WTC11 (cell line): ENCODE measurements around the gene SUPV3L1. TPM values are rescaled to one million over a fixed set of nuclear protein-coding genes. Genes with fewer than 3 reads are reported as not detected.

Experiments used
- ATAC-seq: fragments of 200-7000 bp; cut with Tn5 transposase; 2 replicates; pipeline ENCODE4 v1.10.0; 2021; ENCODE audit warnings: mild to moderate bottlenecking, moderate library complexity
- CTCF ChIA-PET: fragments of 300-600 bp; sonication (Branson Sonifier 250); formaldehyde crosslinking; loops from one replicate; lab custom pipeline; 2021; ENCODE audit warnings: antibody characterized with exemption; lab: Charles Lee
- POLR2A ChIA-PET: fragments of 350-600 bp; sonication (Branson Sonifier 250); formaldehyde crosslinking; loops from one replicate; lab custom pipeline; 2021; ENCODE audit warnings: antibody characterized with exemption; lab: Charles Lee
- DNase-seq: peaks from one replicate; pipeline ENCODE4 v3.0.0; 2021; ENCODE audit warnings: low spot score
- H3K27ac Mint-ChIP-seq: 2 replicates; pipeline ENCODE4 v1.8.0; 2021; ENCODE audit warnings: mixed read lengths
- H3K27me3 Mint-ChIP-seq: 2 replicates; pipeline ENCODE4 v1.8.0; 2021; ENCODE audit warnings: low read depth, mild to moderate bottlenecking, moderate library complexity, mixed read lengths
- H3K36me3 Mint-ChIP-seq: 2 replicates; pipeline ENCODE4 v1.8.0; 2021; ENCODE audit warnings: mixed read lengths
- H3K4me1 Mint-ChIP-seq: 2 replicates; pipeline ENCODE4 v1.8.0; 2022; ENCODE audit warnings: mixed read lengths
- H3K4me3 Mint-ChIP-seq: 2 replicates; pipeline ENCODE4 v1.8.0; 2021; ENCODE audit warnings: mild to moderate bottlenecking, moderate library complexity, mixed read lengths
- H3K9me3 Mint-ChIP-seq: 2 replicates; pipeline ENCODE4 v1.8.0; 2021; ENCODE audit warnings: mixed read lengths
- AFF4 ChIP-seq: sonication (generic); formaldehyde crosslinking; IDR thresholded peaks from 2 replicates; pipeline ENCODE4 v1.8.1; 2023; ENCODE audit warnings: mild to moderate bottlenecking, missing genetic modification reagents, borderline replicate concordance
- HMGA2 ChIP-seq: fragments of 250-450 bp; sonication (Bioruptor Pico); IDR thresholded peaks from 2 replicates; pipeline ENCODE4 v1.4.0; 2021; ENCODE audit warnings: mild to moderate bottlenecking, moderate library complexity
- JUN ChIP-seq: sonication (generic); formaldehyde crosslinking; IDR thresholded peaks from 2 replicates; pipeline ENCODE4 v1.8.0; 2023; ENCODE audit warnings: mild to moderate bottlenecking, missing genetic modification reagents
- MAX ChIP-seq: sonication (generic); formaldehyde crosslinking; IDR thresholded peaks from 2 replicates; pipeline ENCODE4 v1.8.0; 2022; ENCODE audit warnings: mild to moderate bottlenecking, missing genetic modification reagents
- MLX ChIP-seq: sonication (generic); formaldehyde crosslinking; IDR thresholded peaks from 2 replicates; pipeline ENCODE4 v1.8.1; 2023; ENCODE audit warnings: mild to moderate bottlenecking, missing genetic modification reagents, moderate library complexity
- MXD4 ChIP-seq: fragments of 250-450 bp; sonication (Bioruptor Pico); IDR thresholded peaks from 2 replicates; pipeline ENCODE4 v1.8.0; 2021; ENCODE audit warnings: mild to moderate bottlenecking, moderate library complexity, borderline replicate concordance
- NFE2L1 ChIP-seq: sonication (generic); formaldehyde crosslinking; IDR thresholded peaks from 2 replicates; pipeline ENCODE4 v1.8.1; 2023; ENCODE audit warnings: missing genetic modification reagents
- NFYB ChIP-seq: sonication (generic); formaldehyde crosslinking; conservative IDR thresholded peaks from 2 replicates; pipeline ENCODE4 v1.8.0; 2022; ENCODE audit warnings: low read depth, missing genetic modification reagents
- NR1H2 ChIP-seq: sonication (generic); formaldehyde crosslinking; IDR thresholded peaks from 2 replicates; pipeline ENCODE4 v1.9.0; 2021; ENCODE audit warnings: mild to moderate bottlenecking, moderate library complexity, missing genetic modification reagents
- SP1 ChIP-seq: sonication (generic); formaldehyde crosslinking; conservative IDR thresholded peaks from 2 replicates; pipeline ENCODE4 v1.8.1; 2022; ENCODE audit warnings: missing genetic modification reagents
- TCF7 ChIP-seq: sonication (generic); formaldehyde crosslinking; IDR thresholded peaks from 2 replicates; pipeline ENCODE4 v1.8.0; 2022; ENCODE audit warnings: mild to moderate bottlenecking, low read depth, missing genetic modification reagents, moderate library complexity
- ZNF219 ChIP-seq: sonication (generic); formaldehyde crosslinking; IDR thresholded peaks from 2 replicates; pipeline ENCODE4 v1.8.0; 2023; ENCODE audit warnings: missing genetic modification reagents, mild to moderate bottlenecking, borderline replicate concordance
- ZNF423 ChIP-seq: fragments of 250-450 bp; sonication (Bioruptor Pico); IDR thresholded peaks from 2 replicates; pipeline ENCODE4 v2.1.2; 2022; ENCODE audit warnings: mild to moderate bottlenecking, moderate library complexity
- total RNA-seq: library from RNA; stranded (reverse); gene quantifications from 3 replicates; pipeline ENCODE4 v1.2.3, GENCODE V29; 2021
- TF ChIP-seq, protein P1 (sequence below): sonication (generic); formaldehyde crosslinking; IDR thresholded peaks from 2 replicates; pipeline ENCODE4 v1.8.0; 2022; ENCODE audit warnings: missing genetic modification reagents
- TF ChIP-seq, protein P2 (sequence below): sonication (generic); formaldehyde crosslinking; IDR thresholded peaks from 2 replicates; pipeline ENCODE4 v1.8.0; 2023; ENCODE audit warnings: mild to moderate bottlenecking, missing genetic modification reagents
- TF ChIP-seq, protein P3 (sequence below): sonication (generic); formaldehyde crosslinking; IDR thresholded peaks from 2 replicates; pipeline ENCODE4 v1.8.0; 2022; ENCODE audit warnings: mild to moderate bottlenecking, missing genetic modification reagents

SUPV3L1 gene
- total RNA-seq, 1 experiment from 2014 or later, result 41.2 TPM

- H3K4me3 Mint-ChIP-seq, result no peak overlapping the region
- H3K9me3 Mint-ChIP-seq, result no peaks in the 10 kb centered on the region
- ChIA-PET POLR2A (no interaction called here), CTCF (interaction anchor here (1.4 to 2.5 kb wide), 2 partner anchors 163 to 178 kb away, joined by 4 to 13 read pairs; no protein-coding TSS in a partner anchor)
- H3K27ac Mint-ChIP-seq, result no peak overlapping the region
- no peaks in the 10 kb centered on the region for H3K36me3 Mint-ChIP-seq
- TF ChIP-seq MLX (no peak), AFF4 (no peak)
- TF ChIP-seq, all 79 proteins: peak for 0
- Mint-ChIP-seq H3K27me3 (no peaks in the 10 kb centered on the region), H3K4me1 (peaks cover 16% of the 10 kb centered on the region)
- no peak for ATAC-seq
- DNase-seq, result no peak
Measured at GRCh38 chr10:69229616-69229916, 49.5 kb downstream of the SUPV3L1 start.

GRCh38 chr10:69230128-69230527, 50.1 kb downstream of the SUPV3L1 start:
- CTCF ChIA-PET, result interaction anchor here (0.6 to 2.5 kb wide), 3 partner anchors 8 to 178 kb away, joined by 3 to 13 read pairs (median 5); no protein-coding TSS in a partner anchor
- Mint-ChIP-seq H3K27ac (no peak overlapping the region), H3K36me3 (no peaks in the 10 kb centered on the region), H3K4me1 (peaks cover 16% of the 10 kb centered on the region), H3K9me3 (no peaks in the 10 kb centered on the region)
- ATAC-seq, result no peak
- no peak for DNase-seq
- no peak for TF ChIP-seq NR1H2 (CRISPR knock-in tag)
- no peak for TF ChIP-seq JUN
- TF ChIP-seq, protein P1, sequence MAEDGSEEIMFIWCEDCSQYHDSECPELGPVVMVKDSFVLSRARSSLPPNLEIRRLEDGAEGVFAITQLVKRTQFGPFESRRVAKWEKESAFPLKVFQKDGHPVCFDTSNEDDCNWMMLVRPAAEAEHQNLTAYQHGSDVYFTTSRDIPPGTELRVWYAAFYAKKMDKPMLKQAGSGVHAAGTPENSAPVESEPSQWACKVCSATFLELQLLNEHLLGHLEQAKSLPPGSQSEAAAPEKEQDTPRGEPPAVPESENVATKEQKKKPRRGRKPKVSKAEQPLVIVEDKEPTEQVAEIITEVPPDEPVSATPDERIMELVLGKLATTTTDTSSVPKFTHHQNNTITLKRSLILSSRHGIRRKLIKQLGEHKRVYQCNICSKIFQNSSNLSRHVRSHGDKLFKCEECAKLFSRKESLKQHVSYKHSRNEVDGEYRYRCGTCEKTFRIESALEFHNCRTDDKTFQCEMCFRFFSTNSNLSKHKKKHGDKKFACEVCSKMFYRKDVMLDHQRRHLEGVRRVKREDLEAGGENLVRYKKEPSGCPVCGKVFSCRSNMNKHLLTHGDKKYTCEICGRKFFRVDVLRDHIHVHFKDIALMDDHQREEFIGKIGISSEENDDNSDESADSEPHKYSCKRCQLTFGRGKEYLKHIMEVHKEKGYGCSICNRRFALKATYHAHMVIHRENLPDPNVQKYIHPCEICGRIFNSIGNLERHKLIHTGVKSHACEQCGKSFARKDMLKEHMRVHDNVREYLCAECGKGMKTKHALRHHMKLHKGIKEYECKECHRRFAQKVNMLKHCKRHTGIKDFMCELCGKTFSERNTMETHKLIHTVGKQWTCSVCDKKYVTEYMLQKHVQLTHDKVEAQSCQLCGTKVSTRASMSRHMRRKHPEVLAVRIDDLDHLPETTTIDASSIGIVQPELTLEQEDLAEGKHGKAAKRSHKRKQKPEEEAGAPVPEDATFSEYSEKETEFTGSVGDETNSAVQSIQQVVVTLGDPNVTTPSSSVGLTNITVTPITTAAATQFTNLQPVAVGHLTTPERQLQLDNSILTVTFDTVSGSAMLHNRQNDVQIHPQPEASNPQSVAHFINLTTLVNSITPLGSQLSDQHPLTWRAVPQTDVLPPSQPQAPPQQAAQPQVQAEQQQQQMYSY (CRISPR knock-in tag), result no peak
- TF ChIP-seq HMGA2 (CRISPR knock-in tag), result no peak
- no peak for TF ChIP-seq SP1 (CRISPR knock-in tag)
- TF ChIP-seq NFE2L1 (CRISPR knock-in tag), result no peak
- no peak for TF ChIP-seq ZNF219
- TF ChIP-seq, protein P2, sequence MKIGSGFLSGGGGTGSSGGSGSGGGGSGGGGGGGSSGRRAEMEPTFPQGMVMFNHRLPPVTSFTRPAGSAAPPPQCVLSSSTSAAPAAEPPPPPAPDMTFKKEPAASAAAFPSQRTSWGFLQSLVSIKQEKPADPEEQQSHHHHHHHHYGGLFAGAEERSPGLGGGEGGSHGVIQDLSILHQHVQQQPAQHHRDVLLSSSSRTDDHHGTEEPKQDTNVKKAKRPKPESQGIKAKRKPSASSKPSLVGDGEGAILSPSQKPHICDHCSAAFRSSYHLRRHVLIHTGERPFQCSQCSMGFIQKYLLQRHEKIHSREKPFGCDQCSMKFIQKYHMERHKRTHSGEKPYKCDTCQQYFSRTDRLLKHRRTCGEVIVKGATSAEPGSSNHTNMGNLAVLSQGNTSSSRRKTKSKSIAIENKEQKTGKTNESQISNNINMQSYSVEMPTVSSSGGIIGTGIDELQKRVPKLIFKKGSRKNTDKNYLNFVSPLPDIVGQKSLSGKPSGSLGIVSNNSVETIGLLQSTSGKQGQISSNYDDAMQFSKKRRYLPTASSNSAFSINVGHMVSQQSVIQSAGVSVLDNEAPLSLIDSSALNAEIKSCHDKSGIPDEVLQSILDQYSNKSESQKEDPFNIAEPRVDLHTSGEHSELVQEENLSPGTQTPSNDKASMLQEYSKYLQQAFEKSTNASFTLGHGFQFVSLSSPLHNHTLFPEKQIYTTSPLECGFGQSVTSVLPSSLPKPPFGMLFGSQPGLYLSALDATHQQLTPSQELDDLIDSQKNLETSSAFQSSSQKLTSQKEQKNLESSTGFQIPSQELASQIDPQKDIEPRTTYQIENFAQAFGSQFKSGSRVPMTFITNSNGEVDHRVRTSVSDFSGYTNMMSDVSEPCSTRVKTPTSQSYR (CRISPR knock-in tag), result no peak
- no peak for TF ChIP-seq MXD4 (CRISPR knock-in tag)
- no peak for TF ChIP-seq NFYB
- TF ChIP-seq ZNF423 (CRISPR knock-in tag), result no peak
- TF ChIP-seq TCF7 (CRISPR knock-in tag), result no peak
- TF ChIP-seq AFF4, result no peak
- TF ChIP-seq, protein P3, sequence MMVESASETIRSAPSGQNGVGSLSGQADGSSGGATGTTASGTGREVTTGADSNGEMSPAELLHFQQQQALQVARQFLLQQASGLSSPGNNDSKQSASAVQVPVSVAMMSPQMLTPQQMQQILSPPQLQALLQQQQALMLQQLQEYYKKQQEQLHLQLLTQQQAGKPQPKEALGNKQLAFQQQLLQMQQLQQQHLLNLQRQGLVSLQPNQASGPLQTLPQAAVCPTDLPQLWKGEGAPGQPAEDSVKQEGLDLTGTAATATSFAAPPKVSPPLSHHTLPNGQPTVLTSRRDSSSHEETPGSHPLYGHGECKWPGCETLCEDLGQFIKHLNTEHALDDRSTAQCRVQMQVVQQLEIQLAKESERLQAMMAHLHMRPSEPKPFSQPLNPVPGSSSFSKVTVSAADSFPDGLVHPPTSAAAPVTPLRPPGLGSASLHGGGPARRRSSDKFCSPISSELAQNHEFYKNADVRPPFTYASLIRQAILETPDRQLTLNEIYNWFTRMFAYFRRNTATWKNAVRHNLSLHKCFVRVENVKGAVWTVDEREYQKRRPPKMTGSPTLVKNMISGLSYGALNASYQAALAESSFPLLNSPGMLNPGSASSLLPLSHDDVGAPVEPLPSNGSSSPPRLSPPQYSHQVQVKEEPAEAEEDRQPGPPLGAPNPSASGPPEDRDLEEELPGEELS, result no peak
- no peak for TF ChIP-seq MAX (CRISPR knock-in tag)
- TF ChIP-seq, all 79 proteins: peak for 0
- Mint-ChIP-seq H3K27me3 (no peaks in the 10 kb centered on the region), H3K4me3 (no peak overlapping the region)
- POLR2A ChIA-PET, result no interaction called here
